Measurements from ENCODE around the gene XYLT2. TPM values are rescaled to one million over a fixed set of nuclear protein-coding genes. Genes with fewer than 3 reads are reported as not detected.
A peak's percentile ranks its signal among the peaks of the same experiment; 100 is the strongest.

The XYLT2 gene
- total and polyA plus RNA-seq, 2 of the 13 experiments (the other 11 are each of a cell fraction or from before 2014, with no cell fraction given), result 17.0 to 22.1 TPM

- TF ChIP-seq HOMEZ (CRISPR knock-in tag; IDR thresholded peaks at IDR 0.05; ENCODE audit: low read depth) (no peak; the same call in 1 of the 2 replicates), ZNF589 (CRISPR knock-in tag; conservative IDR thresholded peaks at IDR 0.05) (peak; percentile 84; the same call in 1 of the 2 replicates), NRL (CRISPR knock-in tag; IDR thresholded peaks at IDR 0.05; ENCODE audit: borderline replicate concordance) (peak; percentile 98), ZIK1 (CRISPR knock-in tag; IDR thresholded peaks at IDR 0.05; ENCODE audit: borderline replicate concordance, low read depth) (peak; percentile 90; the same call in 1 of the 2 replicates), IKZF4 (CRISPR knock-in tag; IDR thresholded peaks at IDR 0.05; ENCODE audit: borderline replicate concordance, low read depth, not compliant biosample characterization) (peak; percentile 91), ZNF7 (CRISPR knock-in tag; IDR thresholded peaks at IDR 0.05) (no peak), ZNF383 (CRISPR knock-in tag; IDR thresholded peaks at IDR 0.05; ENCODE audit: borderline replicate concordance) (peak; percentile 85; the same call in 1 of the 2 replicates), TBX3 (IDR thresholded peaks at IDR 0.05; ENCODE audit: borderline replicate concordance) (peak; percentile 76), ZNF607 (CRISPR knock-in tag; IDR thresholded peaks at IDR 0.05; ENCODE audit: borderline replicate concordance) (peak; percentile 95), NR1H2 (CRISPR knock-in tag; IDR thresholded peaks at IDR 0.05; ENCODE audit: borderline replicate concordance, low read depth) (no peak), IRF9 (CRISPR knock-in tag; IDR thresholded peaks at IDR 0.05; ENCODE audit: borderline replicate concordance) (peak; percentile 98), RAD51 (IDR thresholded peaks at IDR 0.05; ENCODE audit: borderline replicate concordance) (peak; percentile 99), NCOA2 (CRISPR knock-in tag; IDR thresholded peaks at IDR 0.05) (peak; percentile 72; the same call in 1 of the 2 replicates), ZNF333 (CRISPR knock-in tag; IDR thresholded peaks at IDR 0.05; ENCODE audit: borderline replicate concordance) (peak; percentile 95; the same call in 1 of the 2 replicates), MXD4 (CRISPR knock-in tag; IDR thresholded peaks at IDR 0.05) (peak; percentile 98), U2AF1 (optimal IDR thresholded peaks at IDR 0.05; ENCODE audit: low read depth, low read length) (peak; percentile 85), ZFP1 (CRISPR knock-in tag; IDR thresholded peaks at IDR 0.05) (0 out of 2 replicates have a peak, but pooled peaks have one; percentile 74), ZBTB43 (CRISPR knock-in tag; conservative IDR thresholded peaks at IDR 0.05) (no peak; the same call in 1 of the 2 replicates), KDM5B (CRISPR knock-in tag; IDR thresholded peaks at IDR 0.05; ENCODE audit: borderline replicate concordance) (peak; percentile 98), TRIM24 (CRISPR knock-in tag; IDR thresholded peaks at IDR 0.05) (no peak), ZNF777 (CRISPR knock-in tag; IDR thresholded peaks at IDR 0.05) (peak; percentile 78)
- TF ChIP-seq, protein P1, sequence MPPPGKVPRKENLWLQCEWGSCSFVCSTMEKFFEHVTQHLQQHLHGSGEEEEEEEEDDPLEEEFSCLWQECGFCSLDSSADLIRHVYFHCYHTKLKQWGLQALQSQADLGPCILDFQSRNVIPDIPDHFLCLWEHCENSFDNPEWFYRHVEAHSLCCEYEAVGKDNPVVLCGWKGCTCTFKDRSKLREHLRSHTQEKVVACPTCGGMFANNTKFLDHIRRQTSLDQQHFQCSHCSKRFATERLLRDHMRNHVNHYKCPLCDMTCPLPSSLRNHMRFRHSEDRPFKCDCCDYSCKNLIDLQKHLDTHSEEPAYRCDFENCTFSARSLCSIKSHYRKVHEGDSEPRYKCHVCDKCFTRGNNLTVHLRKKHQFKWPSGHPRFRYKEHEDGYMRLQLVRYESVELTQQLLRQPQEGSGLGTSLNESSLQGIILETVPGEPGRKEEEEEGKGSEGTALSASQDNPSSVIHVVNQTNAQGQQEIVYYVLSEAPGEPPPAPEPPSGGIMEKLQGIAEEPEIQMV (CRISPR knock-in tag; IDR thresholded peaks at IDR 0.05; ENCODE audit: low read depth), result peak; percentile 86
- TF ChIP-seq, protein P2, sequence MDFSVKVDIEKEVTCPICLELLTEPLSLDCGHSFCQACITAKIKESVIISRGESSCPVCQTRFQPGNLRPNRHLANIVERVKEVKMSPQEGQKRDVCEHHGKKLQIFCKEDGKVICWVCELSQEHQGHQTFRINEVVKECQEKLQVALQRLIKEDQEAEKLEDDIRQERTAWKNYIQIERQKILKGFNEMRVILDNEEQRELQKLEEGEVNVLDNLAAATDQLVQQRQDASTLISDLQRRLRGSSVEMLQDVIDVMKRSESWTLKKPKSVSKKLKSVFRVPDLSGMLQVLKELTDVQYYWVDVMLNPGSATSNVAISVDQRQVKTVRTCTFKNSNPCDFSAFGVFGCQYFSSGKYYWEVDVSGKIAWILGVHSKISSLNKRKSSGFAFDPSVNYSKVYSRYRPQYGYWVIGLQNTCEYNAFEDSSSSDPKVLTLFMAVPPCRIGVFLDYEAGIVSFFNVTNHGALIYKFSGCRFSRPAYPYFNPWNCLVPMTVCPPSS (IDR thresholded peaks at IDR 0.05), result no peak
Measured at GRCh38 chr17:50372758-50373556, 27.0 kb downstream of the XYLT2 start, which contains the start of the genes EME1 and MRPL27 (continued).

Data from HepG2 (cell line).